Naive thymus-derived CD4-positive, alpha-beta T cell (primary cell): Measurements from ENCODE around the gene ARHGEF7. TPM values are rescaled to one million over a fixed set of nuclear protein-coding genes. Genes with fewer than 3 reads are reported as not detected.

Experiments
- ATAC-seq: fragments of 150-1000 bp; cut with Tn5 transposase; 2 replicates; pipeline ENCODE4 v1.10.0; 2021; ENCODE audit warnings: mild to moderate bottlenecking, moderate library complexity
- CTCF ChIA-PET: fragments of 350-600 bp; sonication (Branson Sonifier 250); formaldehyde crosslinking; loops from one replicate; lab custom pipeline; 2021; ENCODE audit warnings: antibody characterized with exemption; lab: Charles Lee
- POLR2A ChIA-PET: fragments of 350-600 bp; sonication (Branson Sonifier 250); formaldehyde crosslinking; loops from one replicate; lab custom pipeline; 2021; ENCODE audit warnings: antibody characterized with exemption, inconsistent platforms; lab: Charles Lee
- DNase-seq, 9 donors: peaks; one replicate each; pipeline versions ENCODE4 v3.0.0 to v3.0.0-alpha.2; 2020 to 2022; ENCODE audit warnings: mixed read lengths in 1 of 9
- H3K27ac ChIP-seq: one replicate; pipeline ENCODE4 v1.7.0; 2013; ENCODE audit warnings: mild to moderate bottlenecking, low read depth, low read length, moderate library complexity
- H3K27me3 ChIP-seq, 2 donors: one replicate each; pipeline ENCODE4 v1.7.0; 2013; ENCODE audit warnings: low read length in 2 of 2, mild to moderate bottlenecking in 2 of 2, moderate library complexity in 2 of 2; ENCODE audit not compliant: control insufficient read depth in 2 of 2, insufficient read depth in 2 of 2
- H3K36me3 ChIP-seq, 3 experiments: 1 replicate in 2 of 3; 2 replicates in 1 of 3; pipeline ENCODE4 v1.7.0; 2013; ENCODE audit warnings: low read length in 3 of 3, mild to moderate bottlenecking in 3 of 3, moderate library complexity in 1 of 3; ENCODE audit not compliant: insufficient read depth in 3 of 3, control insufficient read depth in 2 of 3
- H3K4me1 ChIP-seq, 2 donors: one replicate each; pipeline ENCODE4 v1.7.0; 2013; ENCODE audit warnings: low read length in 2 of 2, mild to moderate bottlenecking in 2 of 2, moderate library complexity in 1 of 2; ENCODE audit not compliant: control insufficient read depth in 2 of 2, insufficient read depth in 2 of 2
- H3K4me3 ChIP-seq: 2 replicates; pipeline ENCODE4 v1.7.0; 2013; ENCODE audit warnings: mild to moderate bottlenecking, low read length
- H3K9me3 ChIP-seq, 3 experiments: 1 replicate in 2 of 3; 2 replicates in 1 of 3; pipeline ENCODE4 v1.7.0; 2013; ENCODE audit warnings: low read length in 3 of 3; ENCODE audit not compliant: control insufficient read depth in 2 of 3
- H3K27ac Mint-ChIP-seq, 9 donors: one replicate each; pipeline ENCODE4 v1.8.0; 2020 to 2022; ENCODE audit warnings: mixed read lengths in 9 of 9, mild to moderate bottlenecking in 8 of 9, moderate library complexity in 5 of 9, inconsistent platforms in 2 of 9
- H3K27me3 Mint-ChIP-seq, 5 donors: one replicate each; pipeline ENCODE4 v1.8.0; 2021 to 2022; ENCODE audit warnings: mixed read lengths in 5 of 5, mild to moderate bottlenecking in 1 of 5
- H3K36me3 Mint-ChIP-seq, 5 donors: one replicate each; pipeline ENCODE4 v1.8.0; 2020 to 2022; ENCODE audit warnings: mixed read lengths in 5 of 5, mild to moderate bottlenecking in 3 of 5, inconsistent platforms in 1 of 5
- H3K4me1 Mint-ChIP-seq, 7 donors: one replicate each; pipeline ENCODE4 v1.8.0; 2020 to 2022; ENCODE audit warnings: mixed read lengths in 7 of 7, mild to moderate bottlenecking in 3 of 7, inconsistent platforms in 1 of 7
- H3K4me3 Mint-ChIP-seq, 10 donors: one replicate each; pipeline ENCODE4 v1.8.0; 2020 to 2022; ENCODE audit warnings: mild to moderate bottlenecking in 10 of 10, mixed read lengths in 10 of 10, moderate library complexity in 6 of 10, inconsistent platforms in 2 of 10
- H3K9me3 Mint-ChIP-seq, 11 donors: one replicate each; pipeline ENCODE4 v1.8.0; 2020 to 2022; ENCODE audit warnings: mixed read lengths in 11 of 11, mild to moderate bottlenecking in 4 of 11, inconsistent platforms in 1 of 11, moderate library complexity in 1 of 11
- intact Hi-C, 2 donors: fragments of 100-400 bp; cut with micrococcal nuclease; formaldehyde crosslinking; loops; one replicate each; pipeline ENCODE4 v1.15.1; 2023
- polyA plus RNA-seq, 2 donors: library from polyadenylated mRNA; unstranded; fragments of 300-500 nt; fragmentation: Illumina TruSeq; gene quantifications; one replicate each; pipeline ENCODE4 v1.2.3, GENCODE V29; 2021
- total RNA-seq, 6 experiments: library from RNA in 5 of 6; stranded (reverse) in 5 of 6; gene quantifications; 1 replicate in 5 of 6; 2 replicates in 1 of 6; pipeline ENCODE4 v1.2.3 and lab custom pipeline; 2021 to 2026

Gene ARHGEF7
- total and polyA plus RNA-seq, 7 experiments from 2014 or later = 10.0 to 84.0 (median 76.7) TPM

DNA sequence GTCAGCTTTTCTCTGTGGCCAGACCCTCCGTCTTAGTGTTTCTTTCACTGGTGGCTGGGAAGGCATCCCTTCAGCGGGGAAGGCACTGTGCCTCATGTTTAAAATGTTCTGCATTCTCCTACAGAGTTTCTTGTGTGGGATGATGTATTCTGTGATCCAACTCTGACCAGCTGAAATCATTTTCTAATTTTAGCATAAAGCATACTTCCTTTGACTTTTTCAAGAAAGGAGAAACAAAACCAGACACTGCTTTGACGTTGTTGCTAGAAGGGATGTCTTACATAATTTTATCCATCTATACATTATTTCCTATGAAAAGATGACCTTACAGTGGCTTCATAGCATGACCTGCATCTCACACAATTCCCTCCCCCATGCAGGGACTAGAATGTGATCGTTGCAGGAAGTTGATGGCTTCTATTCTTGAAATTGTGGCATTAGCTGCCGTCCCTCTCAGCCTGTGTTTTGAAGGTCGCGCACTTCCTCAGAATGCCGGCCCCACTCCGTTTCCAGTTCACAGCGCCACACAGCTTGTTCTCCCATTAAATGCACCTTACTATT lies 166.7 kb downstream of the ARHGEF7 start:
- no peaks in the 10 kb centered on the region for H3K27me3 Mint-ChIP-seq
- Histone ChIP-seq H3K4me1 (no peaks in the 10 kb centered on the region), H3K36me3 (peaks cover 4 to 88% (median 23%) of the 10 kb centered on the region in 3 experiments), H3K27ac (no peak overlapping the region), H3K9me3 (no peaks in the 10 kb centered on the region), H3K4me3 (no peak overlapping the region), H3K27me3 (no peaks in the 10 kb centered on the region)
- CTCF ChIA-PET = no interaction called here
- peaks cover 0 to 11% (median 0%) of the 10 kb centered on the region in 7 donors for H3K4me1 Mint-ChIP-seq
- no peak for DNase-seq
- no peak overlapping the region for H3K27ac Mint-ChIP-seq
- peak; percentile 22 for ATAC-seq
- no peak overlapping the region for H3K4me3 Mint-ChIP-seq
- peaks cover 16 to 77% (median 41%) of the 10 kb centered on the region in 5 donors for H3K36me3 Mint-ChIP-seq
- POLR2A ChIA-PET = no interaction called here
- H3K9me3 Mint-ChIP-seq = peaks cover 0 to 1% (median 0%) of the 10 kb centered on the region in 11 donors
- intact Hi-C loops = no loop called here

- H3K4me1 ChIP-seq = no peaks in the 10 kb centered on the region
- H3K9me3 Mint-ChIP-seq = peaks cover 0 to 1% (median 0%) of the 10 kb centered on the region in 11 donors
- no peak overlapping the region for H3K4me3 ChIP-seq
- no peaks in the 10 kb centered on the region for H3K9me3 ChIP-seq
- DNase-seq (no peak), ATAC-seq (no peak)
- no peaks in the 10 kb centered on the region for H3K27me3 ChIP-seq
- peaks cover 4 to 94% (median 28%) of the 10 kb centered on the region in 3 experiments for H3K36me3 ChIP-seq
- ChIA-PET POLR2A (no interaction called here), CTCF (no interaction called here)
- peaks cover 18 to 78% (median 43%) of the 10 kb centered on the region in 5 donors for H3K36me3 Mint-ChIP-seq
- peak overlapping the region in 1 of 9 donors; percentile 53 for H3K27ac Mint-ChIP-seq
- no peaks in the 10 kb centered on the region for H3K27me3 Mint-ChIP-seq
- H3K4me3 Mint-ChIP-seq = no peak overlapping the region
- intact Hi-C loops = no loop called here
- no peak overlapping the region for H3K27ac ChIP-seq
- H3K4me1 Mint-ChIP-seq = peaks cover 0 to 11% (median 0%) of the 10 kb centered on the region in 7 donors
These were observed 167.3 kb downstream of the ARHGEF7 start for GRCh38 chr13:111282425-111282824.

DNA sequence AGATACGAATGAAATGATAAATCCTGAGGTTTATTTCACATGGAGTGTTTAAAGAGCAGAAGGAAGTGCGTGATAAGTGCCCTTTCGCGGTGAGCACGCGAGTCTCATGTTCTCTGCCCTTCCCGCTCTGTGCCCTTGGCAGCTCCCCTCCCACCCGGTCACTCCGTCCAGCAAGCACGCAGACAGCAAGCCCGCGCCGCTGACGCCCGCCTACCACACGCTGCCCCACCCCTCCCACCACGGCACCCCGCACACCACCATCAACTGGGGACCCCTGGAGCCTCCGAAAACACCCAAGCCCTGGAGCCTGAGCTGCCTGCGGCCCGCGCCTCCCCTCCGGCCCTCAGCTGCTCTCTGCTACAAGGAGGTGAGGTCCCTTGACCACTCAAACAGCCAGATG lies 167.9 kb downstream of the ARHGEF7 start:
- no peaks in the 10 kb centered on the region for H3K9me3 ChIP-seq
- H3K27ac ChIP-seq = no peak overlapping the region
- POLR2A ChIA-PET = no interaction called here
- intact Hi-C loops = no loop called here
- ATAC-seq (no peak), DNase-seq (no peak)
- Mint-ChIP-seq H3K27ac (peak overlapping the region in 2 of 9 donors; percentile 53 to 63), H3K36me3 (peaks cover 17 to 81% (median 48%) of the 10 kb centered on the region in 5 donors), H3K4me3 (no peak overlapping the region), H3K9me3 (peaks cover 0 to 1% (median 0%) of the 10 kb centered on the region in 11 donors), H3K4me1 (peaks cover 0 to 7% (median 0%) of the 10 kb centered on the region in 7 donors), H3K27me3 (no peaks in the 10 kb centered on the region)
- no peak overlapping the region for H3K4me3 ChIP-seq
- CTCF ChIA-PET = no interaction called here
- no peaks in the 10 kb centered on the region for H3K4me1 ChIP-seq
- H3K36me3 ChIP-seq = peaks cover 4 to 95% (median 31%) of the 10 kb centered on the region in 3 experiments
- H3K27me3 ChIP-seq = no peaks in the 10 kb centered on the region

- no peaks in the 10 kb centered on the region for H3K9me3 ChIP-seq
- Mint-ChIP-seq H3K4me1 (peaks cover 0 to 3% (median 0%) of the 10 kb centered on the region in 7 donors), H3K27ac (peak overlapping the region in 1 of 9 donors; percentile 20), H3K4me3 (no peak overlapping the region), H3K36me3 (peaks cover 17 to 84% (median 49%) of the 10 kb centered on the region in 5 donors), H3K27me3 (no peaks in the 10 kb centered on the region), H3K9me3 (peaks cover 0 to 1% (median 0%) of the 10 kb centered on the region in 11 donors)
- intact Hi-C loops = no loop called here
- H3K36me3 ChIP-seq = peaks cover 4 to 95% (median 26%) of the 10 kb centered on the region in 3 experiments
- ATAC-seq (no peak), DNase-seq (no peak)
- ChIA-PET CTCF (no interaction called here), POLR2A (no interaction called here)
- H3K27me3 ChIP-seq = no peaks in the 10 kb centered on the region
- H3K27ac ChIP-seq = no peak overlapping the region
- H3K4me1 ChIP-seq = no peaks in the 10 kb centered on the region
- no peak overlapping the region for H3K4me3 ChIP-seq
These were observed 168.3 kb downstream of the ARHGEF7 start for GRCh38 chr13:111283457-111283856.

DNA sequence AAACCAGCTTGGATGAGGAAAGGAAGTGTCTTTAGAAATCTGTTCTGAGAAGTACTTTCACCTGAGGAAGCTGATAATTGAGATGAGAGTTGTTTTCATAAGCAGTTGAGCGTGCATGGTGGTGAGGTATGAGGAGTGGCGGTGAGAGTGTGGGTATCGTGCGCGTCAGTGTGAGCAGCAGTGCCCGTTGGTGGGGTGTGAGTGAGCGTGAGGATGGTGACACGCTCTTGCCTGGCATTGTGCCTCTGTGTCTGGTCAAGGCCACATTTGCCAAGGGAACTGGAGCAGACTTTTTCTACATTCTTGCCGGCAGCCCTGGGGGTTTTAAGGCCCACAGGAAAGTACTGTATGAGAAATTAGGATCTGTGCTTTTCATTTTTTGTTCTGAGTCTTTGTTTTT lies 168.9 kb downstream of the ARHGEF7 start:
- Mint-ChIP-seq H3K27ac (no peak overlapping the region), H3K9me3 (peaks cover 0 to 1% (median 0%) of the 10 kb centered on the region in 11 donors), H3K4me3 (no peak overlapping the region), H3K36me3 (peaks cover 14 to 82% (median 49%) of the 10 kb centered on the region in 5 donors), H3K4me1 (peaks cover 0 to 3% (median 0%) of the 10 kb centered on the region in 7 donors), H3K27me3 (no peaks in the 10 kb centered on the region)
- no peak overlapping the region for H3K27ac ChIP-seq
- ChIA-PET POLR2A (no interaction called here), CTCF (no interaction called here)
- DNase-seq = no peak
- intact Hi-C loops = no loop called here
- no peak overlapping the region for H3K4me3 ChIP-seq
- H3K36me3 ChIP-seq = peaks cover 3 to 90% (median 22%) of the 10 kb centered on the region in 3 experiments
- no peak for ATAC-seq
- no peaks in the 10 kb centered on the region for H3K27me3 ChIP-seq
- H3K4me1 ChIP-seq = no peaks in the 10 kb centered on the region
- H3K9me3 ChIP-seq = no peaks in the 10 kb centered on the region

DNA sequence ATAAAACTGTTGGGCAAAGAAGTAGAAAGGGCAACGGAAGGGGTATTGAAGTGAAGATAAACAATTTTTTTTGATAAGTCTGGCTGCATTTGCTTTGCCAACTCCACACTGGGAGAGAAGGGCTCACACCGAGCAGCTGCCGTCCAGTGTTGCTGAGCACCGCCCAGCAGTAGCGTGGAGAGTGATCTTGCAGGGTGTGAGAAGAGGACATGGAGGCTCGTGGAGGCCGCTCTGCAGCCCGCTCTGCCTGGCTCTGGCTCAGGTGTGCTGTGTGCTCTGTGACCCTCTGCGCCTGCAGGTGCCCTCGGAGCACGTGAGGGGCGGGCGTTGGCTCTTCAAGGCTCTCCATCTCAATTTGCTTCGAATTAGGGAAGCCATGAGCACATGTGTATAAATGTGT lies 169.5 kb downstream of the ARHGEF7 start:
- no peak overlapping the region for H3K4me3 Mint-ChIP-seq
- peaks cover 0 to 3% (median 0%) of the 10 kb centered on the region in 7 donors for H3K4me1 Mint-ChIP-seq
- H3K27ac Mint-ChIP-seq = no peak overlapping the region
- CTCF ChIA-PET = no interaction called here
- POLR2A ChIA-PET = no interaction called here
- no peaks in the 10 kb centered on the region for H3K27me3 Mint-ChIP-seq
- Histone ChIP-seq H3K4me3 (no peak overlapping the region), H3K27ac (no peak overlapping the region), H3K4me1 (no peaks in the 10 kb centered on the region), H3K9me3 (no peaks in the 10 kb centered on the region), H3K27me3 (no peaks in the 10 kb centered on the region), H3K36me3 (peaks cover 0 to 90% (median 22%) of the 10 kb centered on the region in 3 experiments)
- ATAC-seq (no peak), DNase-seq (no peak)
- peaks cover 14 to 80% (median 53%) of the 10 kb centered on the region in 5 donors for H3K36me3 Mint-ChIP-seq
- peaks cover 0 to 1% (median 0%) of the 10 kb centered on the region in 11 donors for H3K9me3 Mint-ChIP-seq
- intact Hi-C loops = no loop called here

GRCh38 chr13:111286162-111286561 lies 171.1 kb downstream of the ARHGEF7 start:
- Histone ChIP-seq H3K4me3 (no peak overlapping the region), H3K27me3 (no peaks in the 10 kb centered on the region), H3K27ac (no peak overlapping the region), H3K4me1 (no peaks in the 10 kb centered on the region), H3K36me3 (peaks cover 0 to 93% (median 22%) of the 10 kb centered on the region in 3 experiments), H3K9me3 (no peaks in the 10 kb centered on the region)
- no peak for DNase-seq
- peaks cover 0 to 1% (median 0%) of the 10 kb centered on the region in 11 donors for H3K9me3 Mint-ChIP-seq
- no peak overlapping the region for H3K4me3 Mint-ChIP-seq
- peaks cover 0 to 3% (median 0%) of the 10 kb centered on the region in 7 donors for H3K4me1 Mint-ChIP-seq
- H3K27me3 Mint-ChIP-seq = no peaks in the 10 kb centered on the region
- CTCF ChIA-PET = no interaction called here
- intact Hi-C loops = no loop called here
- peaks cover 12 to 78% (median 50%) of the 10 kb centered on the region in 5 donors for H3K36me3 Mint-ChIP-seq
- no peak for ATAC-seq
- H3K27ac Mint-ChIP-seq = no peak overlapping the region
- POLR2A ChIA-PET = interaction anchor here (0.7 kb wide), 1 partner anchor 156 kb away, joined by 3 read pairs; no protein-coding TSS in a partner anchor
